NCI-H748 (cell line): Measurements from ENCODE around the gene RPS6KC1.
"Not testable (repeated sequence)": the region's sequence is repeated elsewhere in the genome, so short reads cannot be mapped to it uniquely, and the experiment has no call there.

Experiments
- DNase-seq: peaks from one replicate; lab custom pipeline; 2025; ENCODE audit not compliant: unreplicated experiment; lab: John Stamatoyannopoulos, UW

RPS6KC1 gene

DNA sequence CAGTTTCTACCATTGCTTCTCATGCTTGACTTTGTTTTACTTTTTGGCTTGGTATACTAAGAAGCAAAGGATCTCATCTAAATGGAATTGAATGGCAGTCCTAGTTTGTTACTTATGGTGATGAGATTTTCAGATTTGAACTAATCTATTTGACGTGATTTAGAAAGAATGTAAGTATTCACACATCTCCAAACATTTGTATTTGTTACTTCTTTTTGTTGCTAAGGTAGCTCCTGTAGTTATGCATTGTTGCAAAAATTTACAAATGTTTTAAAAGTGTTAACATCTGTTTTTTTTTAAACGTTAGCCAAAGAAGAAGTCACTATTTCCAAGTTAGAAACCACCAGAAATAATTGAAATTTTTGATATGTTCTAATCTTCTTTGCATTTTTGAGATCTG is 222.5 kb downstream of the RPS6KC1 start:
- DNase-seq, result no peak

DNA sequence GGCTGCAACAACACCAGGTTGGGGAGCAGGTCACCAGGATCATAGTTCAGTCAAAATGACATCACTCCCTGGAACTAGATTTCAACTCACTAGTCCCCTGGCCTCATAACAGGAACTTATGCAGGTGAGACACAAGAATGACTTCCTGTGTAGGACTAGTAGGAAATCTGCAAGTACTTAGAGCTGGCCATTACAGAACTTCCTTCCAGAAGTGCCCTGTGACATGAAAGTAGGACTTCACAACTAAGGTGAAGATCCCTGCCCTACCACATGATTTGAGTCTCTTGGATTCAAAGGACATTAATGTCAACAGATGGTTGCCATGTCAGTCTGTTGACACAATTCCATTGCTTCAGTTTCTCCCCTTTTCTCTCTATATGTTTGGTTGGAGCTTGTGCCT is 223.1 kb downstream of the RPS6KC1 start:
- DNase-seq, result peak; percentile 9

GRCh38 chr1:213275293-213275692 is 224.3 kb downstream of the RPS6KC1 start:
- DNase-seq, result no peak

- no peak for DNase-seq
Observed at GRCh38 chr1:213276236-213276635, 225.2 kb downstream of the RPS6KC1 start.

- DNase-seq, result no peak
Observed at GRCh38 chr1:213277036-213277435, 226.0 kb downstream of the RPS6KC1 start.

DNA sequence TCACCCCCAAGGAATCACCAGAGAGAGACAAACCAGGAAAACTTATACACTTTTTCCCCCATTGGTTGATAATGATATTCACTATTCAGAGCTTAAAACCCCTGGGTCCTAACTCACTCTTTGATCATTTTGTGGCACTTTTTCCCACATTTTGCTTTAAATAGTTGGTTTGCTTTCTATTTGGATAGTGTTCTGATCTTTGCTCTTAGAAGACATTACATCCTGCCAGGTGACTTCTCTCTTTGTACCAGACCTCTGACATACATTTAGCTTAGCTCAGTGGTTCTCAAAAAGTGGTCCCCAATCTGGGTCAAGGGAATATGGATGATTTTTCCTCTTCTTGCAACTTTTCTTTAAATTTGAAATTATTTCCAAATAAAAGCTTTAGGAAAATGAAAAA is 228.4 kb downstream of the RPS6KC1 start:
- no peak for DNase-seq

GRCh38 chr1:213281640-213282301 is 230.7 kb downstream of the RPS6KC1 start:
- no peak for DNase-seq

DNA sequence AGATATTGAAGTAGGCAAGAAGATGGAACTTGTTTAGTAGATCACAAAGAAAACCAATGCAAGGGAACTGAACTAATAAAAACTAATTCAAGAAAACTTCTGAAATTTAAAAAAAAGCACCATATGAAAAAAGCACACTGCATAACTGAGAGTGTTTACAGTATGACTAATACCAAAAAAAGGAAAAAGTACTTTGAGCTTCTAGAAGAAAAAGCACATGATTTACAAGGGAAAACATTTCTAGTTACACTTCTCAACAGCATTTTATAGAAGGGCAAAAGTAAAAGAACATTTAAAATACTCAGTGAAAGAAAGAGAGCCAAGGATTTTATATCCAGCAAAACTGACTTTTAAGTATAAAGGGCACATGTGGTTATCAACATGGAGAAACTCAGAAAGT is 233.6 kb downstream of the RPS6KC1 start:
- no peak for DNase-seq

- no peak for DNase-seq
Observed at GRCh38 chr1:213286235-213286634, 235.2 kb downstream of the RPS6KC1 start.

GRCh38 chr1:213287987-213288386 is 236.9 kb downstream of the RPS6KC1 start:
- no peak for DNase-seq

GRCh38 chr1:213291526-213291925 is 240.5 kb downstream of the RPS6KC1 start:
- no peak for DNase-seq

DNA sequence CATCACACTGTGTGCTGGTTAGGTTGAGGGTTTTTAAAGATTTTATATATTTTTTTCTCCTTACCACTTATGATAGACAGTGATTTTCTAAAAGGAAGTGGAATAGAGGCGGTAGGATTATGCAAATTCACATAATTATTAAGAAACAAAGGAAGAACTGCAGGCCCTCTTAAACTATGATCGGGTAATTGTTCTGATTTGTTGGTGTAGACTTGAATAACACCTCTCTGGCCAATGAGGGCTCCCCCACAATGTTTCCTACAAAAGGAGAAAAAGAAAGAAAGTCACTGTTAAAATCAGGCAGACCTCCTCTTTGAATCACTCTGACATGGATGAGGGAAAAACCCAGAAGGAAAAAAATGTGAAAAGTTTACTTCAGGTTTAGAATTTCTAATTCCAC is 241.6 kb downstream of the RPS6KC1 start:
- DNase-seq, result no peak

DNA sequence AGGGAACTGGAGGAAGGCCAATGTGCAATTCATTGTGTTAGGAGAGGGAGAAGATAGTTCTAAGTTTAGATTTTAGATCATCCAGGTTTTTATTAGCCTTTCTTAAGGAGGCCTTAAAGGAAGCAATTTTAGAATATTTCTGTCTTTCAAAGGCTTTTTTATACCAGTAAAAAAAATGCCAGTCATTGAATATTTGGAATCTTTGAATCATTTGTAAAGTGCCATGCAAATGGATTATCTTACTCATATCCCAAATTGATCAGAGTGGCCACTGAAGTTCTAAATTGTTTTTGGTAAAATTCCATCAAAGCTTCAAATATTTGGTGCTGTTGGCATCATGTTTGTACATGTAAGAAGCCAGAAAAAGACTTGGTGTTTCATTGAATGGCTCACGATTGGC is 244.8 kb downstream of the RPS6KC1 start:
- DNase-seq, result no peak

GRCh38 chr1:213296558-213296957 is 245.5 kb downstream of the RPS6KC1 start:
- DNase-seq, result no peak

DNA sequence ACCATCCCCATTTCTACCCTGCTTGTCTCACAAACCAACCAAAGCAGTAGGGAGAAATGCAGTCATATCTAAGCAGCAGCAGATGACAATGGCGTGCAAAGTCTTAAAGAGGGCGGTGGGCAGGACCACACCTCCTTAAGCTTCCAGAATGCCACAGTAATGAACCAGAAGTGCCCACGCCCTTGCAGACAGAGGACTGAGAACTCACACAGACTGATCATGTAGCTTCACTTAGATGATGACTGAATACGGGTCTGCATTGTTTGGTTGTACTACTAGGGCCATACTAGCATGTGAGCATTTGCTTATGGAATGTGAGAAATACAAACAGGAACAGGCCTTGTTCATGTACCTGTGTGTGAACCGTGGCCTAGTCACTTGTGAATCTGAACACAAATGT is 246.0 kb downstream of the RPS6KC1 start:
- no peak for DNase-seq

GRCh38 chr1:213300433-213300832 is 249.4 kb downstream of the RPS6KC1 start:
- no peak for DNase-seq

- DNase-seq, result not testable (repeated sequence)
Observed at GRCh38 chr1:213301524-213301923, 250.5 kb downstream of the RPS6KC1 start.

GRCh38 chr1:213303286-213303685 is 252.2 kb downstream of the RPS6KC1 start:
- DNase-seq, result peak; percentile 1

GRCh38 chr1:213315571-213315970 is 264.5 kb downstream of the RPS6KC1 start:
- no peak for DNase-seq

GRCh38 chr1:213318458-213318857 is 267.4 kb downstream of the RPS6KC1 start:
- not testable (repeated sequence) for DNase-seq

DNA sequence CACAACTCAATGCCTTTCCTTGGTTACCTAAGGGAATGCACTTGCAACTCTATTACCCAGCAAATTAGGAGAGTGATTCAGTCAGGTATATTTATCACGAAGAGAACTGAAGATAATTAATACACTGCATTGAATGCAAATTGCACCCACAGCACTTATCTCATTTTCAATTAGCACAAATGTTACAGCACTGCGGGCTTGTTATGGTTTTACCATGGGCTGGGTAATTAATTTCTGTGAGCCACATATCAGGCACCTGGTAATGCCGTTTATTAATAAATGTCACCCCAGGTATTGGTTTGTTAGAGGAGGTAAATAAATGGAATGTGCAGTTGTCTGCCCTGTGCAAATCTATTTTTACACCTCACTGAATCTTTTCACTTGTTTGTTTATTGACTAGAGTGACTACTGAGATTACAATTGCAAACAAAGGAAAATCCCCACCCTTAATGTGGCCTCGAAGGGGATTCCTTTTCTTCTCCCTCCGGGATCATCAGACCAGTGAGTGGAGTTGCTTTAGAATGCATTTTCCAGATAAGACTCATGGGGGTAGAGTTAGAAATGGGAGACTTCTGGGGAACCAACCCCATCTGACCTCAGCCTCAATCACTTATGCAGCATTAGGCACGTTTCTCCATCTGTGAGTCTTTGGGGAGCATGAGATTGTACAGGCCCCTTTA is 269.3 kb downstream of the RPS6KC1 start:
- DNase-seq, result no peak
